Mucosa of stomach (tissue), 1 donor: ENCODE data around the gene BICDL2.
"Not testable (repeated sequence)": the region's sequence is repeated elsewhere in the genome, so short reads cannot be mapped to it uniquely, and the experiment has no call there.

Experiments
- H3K27me3 ChIP-seq: one replicate; pipeline ENCODE4 v1.7.0; 2013; ENCODE audit warnings: mild to moderate bottlenecking, low read length; ENCODE audit not compliant: control insufficient read depth, insufficient read depth
- H3K36me3 ChIP-seq: one replicate; pipeline ENCODE4 v1.7.0; 2013; ENCODE audit warnings: low read length; ENCODE audit not compliant: control insufficient read depth, insufficient read depth
- H3K4me1 ChIP-seq: one replicate; pipeline ENCODE4 v1.7.0; 2013; ENCODE audit warnings: mild to moderate bottlenecking, low read length; ENCODE audit not compliant: control insufficient read depth, insufficient read depth
- H3K4me3 ChIP-seq: one replicate; pipeline ENCODE4 v1.7.0; 2013; ENCODE audit warnings: low read length
- H3K9ac ChIP-seq: one replicate; pipeline ENCODE4 v1.7.0; 2013; ENCODE audit warnings: mild to moderate bottlenecking, low read length, moderate library complexity
- H3K9me3 ChIP-seq: one replicate; pipeline ENCODE4 v1.7.0; 2013; ENCODE audit warnings: mild to moderate bottlenecking, low read length, moderate library complexity; ENCODE audit not compliant: control insufficient read depth
- donor health status: Pancreatic carcinoma.

Gene BICDL2

DNA sequence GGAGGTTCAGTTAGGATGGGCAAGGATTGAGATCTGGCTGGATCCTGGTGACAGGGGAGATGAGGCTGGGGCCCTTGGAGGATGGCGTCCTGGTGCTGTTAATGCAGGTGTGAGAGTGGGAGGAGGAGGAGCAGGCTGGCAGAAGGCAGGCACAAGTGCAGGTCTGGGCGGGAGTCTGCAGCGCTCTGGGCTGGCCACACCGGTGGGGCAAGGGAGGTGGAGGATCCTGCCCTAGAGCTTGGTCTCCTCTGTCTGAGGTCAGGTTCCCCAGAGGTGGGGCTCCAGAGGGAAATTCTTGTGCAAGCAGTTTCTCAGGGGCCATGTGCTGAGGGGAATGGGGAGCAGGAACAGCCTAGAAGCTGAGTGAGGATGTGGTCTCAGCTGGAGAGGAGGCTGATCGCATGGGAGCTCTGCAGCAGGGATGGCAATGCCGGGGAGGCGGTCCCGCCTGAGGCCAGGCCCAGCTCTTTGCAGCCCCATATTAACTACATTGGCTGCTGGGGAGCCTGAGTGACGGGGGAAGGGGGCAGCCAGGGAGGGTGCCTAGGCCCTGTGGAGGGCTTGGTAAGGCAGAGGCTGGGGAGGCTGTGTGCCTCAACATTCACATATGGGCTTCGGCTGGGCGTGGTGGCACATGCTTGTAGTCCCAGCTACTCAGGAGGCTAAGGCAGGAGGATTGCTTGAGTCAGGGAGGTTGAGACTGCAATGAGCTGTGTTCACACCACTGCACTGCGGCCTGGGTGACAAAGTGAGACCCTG lies 16.0 kb upstream of the BICDL2 start:
- H3K36me3 ChIP-seq, H3K9me3 ChIP-seq, H3K4me1 ChIP-seq, H3K4me3 ChIP-seq, H3K9ac ChIP-seq: not testable (repeated sequence)
- peaks cover 29% of the 10 kb centered on the region for H3K27me3 ChIP-seq

DNA sequence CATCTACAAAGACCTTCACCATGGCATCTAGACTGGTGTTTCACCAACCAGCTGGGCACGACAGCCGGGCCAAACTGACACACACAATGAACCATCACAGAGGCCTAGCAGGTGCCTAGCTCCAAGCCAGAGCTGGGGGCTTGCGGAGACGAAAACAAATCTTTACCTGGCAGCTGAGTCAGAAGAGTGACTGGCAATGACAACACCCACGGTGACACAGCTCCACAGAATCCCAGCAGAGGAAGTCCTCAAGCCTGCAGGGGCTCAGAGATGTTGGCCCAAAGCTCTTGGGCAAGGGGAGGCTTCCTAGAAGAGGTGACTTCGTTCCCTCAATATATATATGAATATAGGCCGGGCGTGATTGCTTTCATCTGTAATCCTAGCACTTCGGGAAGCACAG lies 14.8 kb upstream of the BICDL2 start:
- Histone ChIP-seq H3K9me3 (no peaks in the 10 kb centered on the region), H3K4me3 (no peak overlapping the region), H3K4me1 (peaks cover 6% of the 10 kb centered on the region), H3K36me3 (no peaks in the 10 kb centered on the region), H3K27me3 (peaks cover 42% of the 10 kb centered on the region), H3K9ac (no peak overlapping the region)

DNA sequence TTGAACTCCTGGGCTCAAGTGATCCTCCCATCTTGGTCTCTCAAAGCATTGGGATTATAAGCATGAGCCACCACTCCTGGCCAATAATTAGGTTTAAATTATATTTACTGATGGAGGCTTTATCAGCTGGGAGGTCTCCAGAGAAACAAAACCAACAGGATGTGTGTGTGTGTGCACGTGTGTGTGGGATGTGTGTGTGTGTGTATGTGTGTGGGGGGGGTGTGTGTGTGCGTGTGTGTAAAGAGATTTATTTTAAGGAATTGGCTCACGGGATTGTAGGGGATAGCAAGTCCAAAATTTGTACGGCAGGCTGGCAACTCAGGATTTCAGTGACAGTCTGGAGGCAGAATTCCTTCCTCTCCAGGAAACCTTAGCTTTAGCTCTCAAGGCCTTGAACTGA lies 14.3 kb upstream of the BICDL2 start:
- H3K27me3 ChIP-seq, result peaks cover 46% of the 10 kb centered on the region
- H3K36me3 ChIP-seq, result no peaks in the 10 kb centered on the region
- no peak overlapping the region for H3K9ac ChIP-seq
- H3K4me1 ChIP-seq, result peaks cover 10% of the 10 kb centered on the region
- no peaks in the 10 kb centered on the region for H3K9me3 ChIP-seq
- no peak overlapping the region for H3K4me3 ChIP-seq

DNA sequence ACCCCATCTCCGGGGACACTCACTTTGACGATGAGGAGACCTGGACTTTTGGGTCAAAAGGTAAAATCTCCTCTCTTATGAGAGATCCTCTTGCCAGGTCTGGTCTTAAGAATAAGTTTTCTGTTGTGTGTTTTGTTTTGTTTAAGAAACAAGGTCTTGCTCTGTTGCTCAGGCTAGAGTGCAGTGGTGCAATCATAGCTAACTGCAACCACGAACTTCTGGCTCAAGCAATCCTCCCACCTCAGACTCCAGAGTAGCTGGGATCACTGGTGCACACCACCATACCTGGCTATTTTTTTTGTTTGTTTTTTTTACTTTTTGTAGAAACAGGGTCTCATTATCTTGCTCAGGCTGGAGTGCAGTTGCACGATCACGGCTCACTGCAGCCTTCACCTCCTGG lies 13.7 kb upstream of the BICDL2 start:
- Histone ChIP-seq H3K4me3 (no peak overlapping the region), H3K27me3 (peaks cover 51% of the 10 kb centered on the region), H3K36me3 (no peaks in the 10 kb centered on the region), H3K4me1 (peaks cover 13% of the 10 kb centered on the region), H3K9ac (no peak overlapping the region), H3K9me3 (no peaks in the 10 kb centered on the region)

GRCh38 chr16:3049921-3050481 lies 13.3 kb upstream of the BICDL2 start:
- peaks cover 56% of the 10 kb centered on the region for H3K27me3 ChIP-seq
- no peaks in the 10 kb centered on the region for H3K36me3 ChIP-seq
- no peak overlapping the region for H3K9ac ChIP-seq
- H3K9me3 ChIP-seq, result no peaks in the 10 kb centered on the region
- no peak overlapping the region for H3K4me3 ChIP-seq
- H3K4me1 ChIP-seq, result peaks cover 13% of the 10 kb centered on the region

DNA sequence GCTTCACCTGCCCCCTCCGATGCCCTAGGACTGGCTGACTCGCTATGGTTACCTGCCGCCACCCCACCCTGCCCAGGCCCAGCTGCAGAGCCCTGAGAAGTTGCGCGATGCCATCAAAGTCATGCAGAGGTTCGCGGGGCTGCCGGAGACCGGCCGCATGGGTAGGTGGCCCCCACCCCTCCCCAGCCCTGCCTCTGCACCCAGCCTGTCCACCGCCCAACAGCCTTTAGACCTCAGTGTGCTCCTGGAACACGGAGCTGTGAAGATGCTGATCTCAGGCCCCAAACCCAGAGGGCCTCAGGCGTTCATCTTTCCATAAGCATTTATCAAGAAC lies 10.6 kb upstream of the BICDL2 start:
- H3K9ac ChIP-seq, result no peak overlapping the region
- no peaks in the 10 kb centered on the region for H3K9me3 ChIP-seq
- no peak overlapping the region for H3K4me3 ChIP-seq
- H3K36me3 ChIP-seq, result no peaks in the 10 kb centered on the region
- peaks cover 76% of the 10 kb centered on the region for H3K27me3 ChIP-seq
- peaks cover 13% of the 10 kb centered on the region for H3K4me1 ChIP-seq

GRCh38 chr16:3046641-3047386 lies 10.1 kb upstream of the BICDL2 start:
- Histone ChIP-seq H3K9ac (no peak overlapping the region), H3K4me1 (peaks cover 13% of the 10 kb centered on the region), H3K4me3 (no peak overlapping the region), H3K36me3 (no peaks in the 10 kb centered on the region), H3K9me3 (no peaks in the 10 kb centered on the region), H3K27me3 (peaks cover 76% of the 10 kb centered on the region)

DNA sequence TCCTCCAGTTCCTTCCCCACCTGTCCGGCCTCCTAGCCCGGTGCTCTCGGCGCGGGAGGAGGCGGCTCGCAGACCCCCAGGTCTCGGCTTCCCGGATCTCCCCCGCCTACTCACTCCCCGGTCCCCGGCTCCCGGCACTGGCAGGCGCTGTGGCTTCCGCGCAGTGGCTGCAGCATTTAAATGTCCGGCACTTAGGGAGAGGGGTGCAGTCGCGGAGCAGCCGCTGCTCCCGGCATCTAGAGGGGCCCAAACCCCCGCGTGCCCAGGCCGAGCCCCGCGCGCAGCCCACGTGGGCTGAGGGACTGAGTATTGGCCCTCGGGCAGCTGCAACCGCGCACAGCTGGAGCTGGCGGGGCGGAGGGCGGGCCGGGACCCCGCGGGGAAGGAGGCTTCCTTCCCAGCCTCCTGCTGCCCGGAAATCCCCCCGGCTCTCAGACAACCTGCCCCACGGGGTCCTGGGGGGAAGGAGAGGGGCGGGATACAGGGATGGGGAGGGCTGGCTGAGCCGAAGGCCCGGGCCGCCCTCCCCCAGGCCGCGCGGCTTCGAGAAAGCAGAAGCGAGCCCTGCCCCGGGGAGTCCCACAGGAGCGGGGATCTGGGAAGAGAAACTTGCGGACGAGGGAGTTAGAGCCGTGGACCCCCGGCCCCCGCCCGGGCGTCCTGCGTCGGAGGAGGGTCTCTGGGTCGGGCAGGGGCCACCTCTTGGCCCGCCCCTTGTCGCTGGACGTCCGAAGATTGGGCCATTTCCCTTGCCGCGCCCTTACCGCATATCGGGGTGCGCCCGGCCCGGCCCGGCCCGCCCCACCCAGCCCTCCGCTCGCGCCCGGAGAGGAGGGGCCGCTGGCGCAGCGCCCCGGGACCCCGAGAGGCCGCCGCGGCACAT lies 9.3 kb upstream of the BICDL2 start, which contains the start of gene MMP25:
Gene MMP25, plus strand, starts transcription at position 804 of the 883 bp plus-strand sequence. CDS start 357 bp downstream, outside the sequence.
- no peak within 1 kb of the TSS for H3K4me3 ChIP-seq
- peaks cover 13% of the 10 kb centered on the region for H3K4me1 ChIP-seq
- H3K9me3 ChIP-seq, result no peaks in the 10 kb centered on the region
- H3K27me3 ChIP-seq, result peaks cover 76% of the 10 kb centered on the region
- no peaks in the 10 kb centered on the region for H3K36me3 ChIP-seq
- no peak within 1 kb of the TSS for H3K9ac ChIP-seq

- H3K27me3 ChIP-seq, result peaks cover 71% of the 10 kb centered on the region
- peaks cover 13% of the 10 kb centered on the region for H3K4me1 ChIP-seq
- no peaks in the 10 kb centered on the region for H3K36me3 ChIP-seq
- no peak overlapping the region for H3K9ac ChIP-seq
- H3K4me3 ChIP-seq, result no peak overlapping the region
- H3K9me3 ChIP-seq, result no peaks in the 10 kb centered on the region
Measured at GRCh38 chr16:3044708-3045107, 8.0 kb upstream of the BICDL2 start.

- peaks cover 70% of the 10 kb centered on the region for H3K27me3 ChIP-seq
- no peak overlapping the region for H3K4me3 ChIP-seq
- H3K36me3 ChIP-seq, result no peaks in the 10 kb centered on the region
- peaks cover 19% of the 10 kb centered on the region for H3K4me1 ChIP-seq
- H3K9ac ChIP-seq, result no peak overlapping the region
- H3K9me3 ChIP-seq, result no peaks in the 10 kb centered on the region
Measured at GRCh38 chr16:3042376-3042775, 5.6 kb upstream of the BICDL2 start.

- Histone ChIP-seq H3K9me3 (no peaks in the 10 kb centered on the region), H3K36me3 (no peaks in the 10 kb centered on the region), H3K27me3 (peaks cover 56% of the 10 kb centered on the region), H3K4me1 (peaks cover 20% of the 10 kb centered on the region), H3K9ac (no peak overlapping the region), H3K4me3 (no peak overlapping the region)
Measured at GRCh38 chr16:3038896-3039295, 2.2 kb upstream of the BICDL2 start.
